HG03139 (cell line): ENCODE data around the gene ZNF484.
"Not testable (repeated sequence)": the region's sequence is repeated elsewhere in the genome, so short reads cannot be mapped to it uniquely, and the experiment has no call there.

Experiments
- ATAC-seq: cut with Tn5 transposase; IDR thresholded peaks from one replicate; pipeline ENCODE4 v1.9.1; 2021; ENCODE audit not compliant: unreplicated experiment

Gene ZNF484

DNA sequence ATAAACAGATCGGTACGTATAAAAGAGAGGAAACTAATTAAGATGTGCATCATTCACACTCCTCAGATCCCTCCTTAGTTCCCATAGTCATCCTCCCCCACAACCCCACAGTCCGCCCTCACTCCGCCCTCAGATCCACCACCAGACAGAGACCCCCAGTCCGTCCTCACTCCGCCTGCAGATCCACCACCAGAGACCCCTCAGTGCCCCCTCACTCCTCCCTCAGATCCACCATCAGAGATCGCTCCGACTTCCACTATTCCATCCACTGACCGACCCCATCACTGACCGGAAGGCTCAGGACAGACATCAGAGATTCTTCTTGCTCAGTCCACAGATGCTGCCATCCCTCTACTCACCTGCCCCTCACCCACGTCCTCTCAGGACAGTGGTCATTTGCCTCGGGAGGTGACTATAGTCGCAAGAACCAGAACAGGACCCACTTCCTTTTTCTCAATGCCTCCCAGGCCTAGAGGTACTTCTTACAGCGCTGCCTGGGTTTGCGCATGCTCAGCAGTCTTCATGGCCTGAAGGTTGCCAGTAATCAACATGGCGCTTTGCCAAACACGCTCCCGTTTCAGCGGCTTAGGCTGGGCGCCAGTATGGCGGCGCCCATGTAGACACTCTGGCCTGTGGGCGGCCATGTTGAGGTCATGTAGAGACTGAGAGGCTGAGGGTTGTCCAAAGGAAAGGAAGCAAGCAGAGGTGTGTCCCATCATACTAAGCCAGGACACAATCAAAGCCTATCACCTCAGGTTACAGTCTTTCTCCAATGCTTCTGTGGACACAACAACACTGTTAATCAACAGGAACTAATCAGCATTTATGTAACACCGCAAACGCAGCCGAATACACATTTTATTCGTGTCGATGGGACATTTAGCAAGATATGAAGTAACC is at the start of gene ZNF484:
Gene ZNF484, minus strand, starts transcription at position 508 of the 900 bp plus-strand sequence. CDS start 3,009 bp downstream, outside the sequence.
- ATAC-seq: peak; percentile 98

DNA sequence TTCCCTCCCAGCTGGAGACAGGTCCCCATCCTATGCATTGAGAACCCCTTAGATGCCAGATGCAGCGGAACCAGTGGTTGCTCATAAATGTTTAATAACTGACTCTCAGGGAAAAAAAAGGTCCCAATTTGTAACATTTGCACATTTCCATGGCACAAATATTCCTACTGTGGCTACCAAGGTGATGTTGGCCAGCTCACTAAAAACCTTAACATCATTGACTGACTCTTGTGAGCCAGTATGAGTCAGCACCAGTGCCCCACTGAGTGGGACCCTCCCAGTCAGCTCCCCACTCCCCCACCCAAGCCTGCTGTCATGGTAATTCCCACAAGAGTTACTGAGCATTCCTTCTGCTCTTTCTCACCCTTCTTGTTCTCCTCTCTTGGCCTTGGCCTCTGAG is 42.6 kb upstream of the ZNF484 start:
- no peak for ATAC-seq

DNA sequence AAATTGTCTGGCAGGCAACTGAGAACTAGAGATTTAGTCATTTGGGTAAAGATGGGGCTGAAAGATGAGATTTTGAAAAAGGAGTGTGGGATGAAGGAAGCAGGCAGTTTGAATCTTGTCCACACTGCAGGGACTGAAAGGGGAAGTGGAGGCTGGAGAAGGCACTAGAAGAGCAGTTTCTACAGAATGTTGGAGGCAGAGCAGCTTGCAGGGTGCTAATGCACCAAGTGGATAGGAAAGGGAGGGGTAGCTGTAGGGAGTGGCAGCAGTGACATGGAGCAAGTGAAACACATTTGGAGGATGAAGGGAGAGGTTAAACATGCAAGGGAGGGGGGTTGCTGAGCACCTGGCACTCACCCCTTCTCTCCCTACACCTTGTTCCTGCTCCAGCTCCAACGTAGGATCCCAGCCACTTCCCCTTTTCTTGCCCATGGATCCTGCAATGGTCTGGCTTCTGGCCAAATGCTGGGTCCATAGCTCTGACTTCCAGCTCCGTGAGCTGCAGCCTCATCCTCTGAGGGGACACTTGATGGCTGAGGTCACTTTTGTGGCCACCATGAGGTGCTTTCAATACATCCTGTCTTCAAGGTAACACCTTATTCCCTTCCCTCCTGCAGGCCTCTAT is 39.5 kb upstream of the ZNF484 start:
- ATAC-seq: no peak

DNA sequence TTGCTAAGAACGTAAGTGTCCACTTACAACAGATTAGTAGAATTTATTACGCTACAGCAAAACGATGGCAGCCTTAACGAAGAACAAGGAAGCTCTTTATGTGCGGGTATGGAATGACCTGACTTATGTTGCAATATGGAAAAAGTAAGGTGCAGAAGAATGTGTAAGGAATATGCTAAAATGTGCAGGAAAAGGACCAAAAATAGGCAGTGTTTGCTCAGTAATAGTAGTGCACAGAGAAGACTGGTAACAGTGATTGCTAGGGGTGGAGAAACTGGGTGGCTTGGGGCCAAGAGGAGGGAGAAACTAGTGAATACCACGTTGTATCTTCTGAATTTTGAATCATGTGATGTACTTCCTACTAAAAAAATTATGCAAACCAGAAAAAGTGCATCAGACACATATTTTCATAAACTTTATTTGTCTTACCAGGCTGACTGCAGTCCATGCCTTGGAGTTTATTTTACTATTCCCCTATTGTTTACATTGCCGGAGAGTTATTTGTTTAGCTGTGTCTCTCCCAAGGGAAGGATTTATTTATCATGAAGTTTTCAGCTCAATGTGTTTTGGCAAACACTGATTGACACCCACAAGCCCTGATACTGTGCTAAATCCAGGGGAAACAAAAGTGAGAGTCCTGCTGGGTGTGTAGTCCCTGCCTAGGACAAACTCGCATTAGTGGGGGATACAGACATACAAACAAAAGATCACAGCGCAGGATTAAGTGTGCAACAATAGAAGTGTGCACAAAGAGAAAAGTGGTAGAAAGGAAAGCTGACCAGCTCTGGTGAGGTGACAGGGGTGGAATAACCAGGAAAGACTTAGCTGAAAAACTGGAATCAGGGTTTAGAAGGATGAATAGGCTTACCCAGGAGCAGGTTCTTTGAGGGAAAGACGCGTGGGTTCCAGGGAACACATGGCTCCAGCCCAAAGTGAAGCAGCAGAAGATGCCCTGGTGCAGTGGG is 34.0 kb upstream of the ZNF484 start:
- ATAC-seq: no peak

DNA sequence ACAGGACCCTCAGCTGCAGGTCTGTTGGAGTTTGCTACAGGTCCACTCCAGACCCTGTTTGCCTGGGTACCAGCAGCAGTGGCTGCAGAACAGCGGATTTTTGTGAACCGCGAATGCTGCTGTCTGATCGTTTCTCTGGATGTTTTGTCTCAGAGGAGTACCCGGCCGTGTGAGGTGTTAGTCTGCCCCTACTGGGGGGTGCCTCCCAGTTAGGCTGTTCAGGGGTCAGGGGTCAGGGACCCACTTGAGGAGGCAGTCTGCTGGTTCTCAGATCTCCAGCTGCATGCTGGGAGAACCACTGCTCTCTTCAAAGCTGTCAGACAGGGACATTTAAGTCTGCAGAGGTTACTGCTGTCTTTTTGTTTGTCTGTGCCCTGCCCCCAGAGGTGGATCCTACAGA is 27.3 kb upstream of the ZNF484 start:
- ATAC-seq: not testable (repeated sequence)

DNA sequence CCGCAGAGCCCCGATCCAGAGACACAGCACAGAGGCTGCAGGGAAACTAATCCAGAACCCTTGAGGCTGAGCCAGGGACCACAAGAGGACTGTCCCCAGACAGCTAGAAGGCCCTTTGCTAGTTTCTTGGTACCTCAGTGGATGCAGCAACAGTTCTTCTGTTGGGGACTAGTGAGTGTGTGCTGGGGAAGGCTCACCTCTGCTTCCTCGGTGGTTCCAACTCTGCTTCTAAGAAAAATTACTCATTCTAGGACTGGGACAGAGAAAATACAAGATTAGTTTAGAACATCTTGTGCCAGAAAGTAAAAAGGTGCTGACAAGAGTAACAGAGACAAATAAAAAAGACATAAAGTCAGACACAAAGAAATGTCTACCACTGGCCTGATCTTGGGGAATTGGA is 19.5 kb upstream of the ZNF484 start:
- no peak for ATAC-seq

DNA sequence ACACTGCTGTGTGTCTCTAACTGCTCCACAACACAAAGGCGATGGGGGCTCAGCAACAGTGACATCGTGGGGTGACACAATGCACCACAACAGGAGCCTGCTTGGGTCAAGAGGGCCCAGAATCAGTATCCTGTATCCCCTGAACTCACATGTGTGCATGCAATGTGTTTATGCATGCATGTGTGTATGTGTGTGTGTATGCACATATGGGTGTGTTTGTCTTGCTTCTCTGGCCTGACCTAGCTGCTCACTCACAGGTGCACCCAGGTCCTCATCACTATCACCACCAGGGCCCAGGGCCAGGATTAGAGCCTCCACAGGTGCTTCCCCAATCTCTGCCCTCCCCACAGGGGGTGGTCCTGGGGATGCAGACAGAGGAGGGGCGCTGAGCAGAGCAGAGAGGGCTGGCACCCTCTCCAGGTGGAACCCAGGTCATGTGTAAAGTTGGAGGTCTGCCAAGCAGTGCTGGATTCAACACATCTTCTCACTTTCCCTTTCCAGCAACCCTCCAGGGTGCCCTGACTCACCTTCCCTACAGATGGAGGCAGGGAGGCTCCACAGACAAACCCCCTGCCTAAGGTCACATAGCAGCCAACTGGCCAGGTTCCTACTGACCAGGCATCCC is 18.1 kb upstream of the ZNF484 start:
- ATAC-seq: no peak

DNA sequence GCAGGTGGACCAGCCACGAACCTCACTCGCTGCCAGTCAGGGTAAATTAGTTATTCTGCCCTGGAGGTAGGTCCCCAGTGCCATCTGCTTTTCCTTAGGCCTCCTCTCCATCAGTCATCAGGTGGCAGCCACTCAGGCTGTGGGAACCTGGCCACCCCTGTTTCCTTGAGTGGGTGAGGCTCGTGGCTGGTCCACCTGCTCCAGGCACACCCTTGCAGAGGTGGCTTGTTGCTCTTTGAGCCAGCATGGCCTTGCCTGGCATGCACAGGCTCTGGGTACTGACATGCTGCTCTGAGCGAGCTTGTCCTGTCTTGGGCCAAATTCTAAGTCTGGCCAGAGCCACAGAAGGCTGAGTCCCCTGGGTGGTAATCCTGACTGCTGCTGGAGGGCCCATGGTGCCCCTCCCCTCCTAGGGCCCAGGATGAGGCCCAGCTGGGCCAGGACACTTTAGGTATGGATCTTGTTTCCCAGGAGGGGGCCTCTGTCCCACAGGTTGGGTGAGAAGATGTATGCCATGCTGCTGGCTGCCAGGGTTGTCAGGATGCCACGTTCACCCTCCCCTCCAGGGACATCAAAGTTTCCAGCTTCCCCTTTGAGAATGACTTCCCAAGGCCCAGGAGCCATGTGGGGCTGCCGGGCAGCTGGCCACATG is 17.0 kb upstream of the ZNF484 start:
- no peak for ATAC-seq

DNA sequence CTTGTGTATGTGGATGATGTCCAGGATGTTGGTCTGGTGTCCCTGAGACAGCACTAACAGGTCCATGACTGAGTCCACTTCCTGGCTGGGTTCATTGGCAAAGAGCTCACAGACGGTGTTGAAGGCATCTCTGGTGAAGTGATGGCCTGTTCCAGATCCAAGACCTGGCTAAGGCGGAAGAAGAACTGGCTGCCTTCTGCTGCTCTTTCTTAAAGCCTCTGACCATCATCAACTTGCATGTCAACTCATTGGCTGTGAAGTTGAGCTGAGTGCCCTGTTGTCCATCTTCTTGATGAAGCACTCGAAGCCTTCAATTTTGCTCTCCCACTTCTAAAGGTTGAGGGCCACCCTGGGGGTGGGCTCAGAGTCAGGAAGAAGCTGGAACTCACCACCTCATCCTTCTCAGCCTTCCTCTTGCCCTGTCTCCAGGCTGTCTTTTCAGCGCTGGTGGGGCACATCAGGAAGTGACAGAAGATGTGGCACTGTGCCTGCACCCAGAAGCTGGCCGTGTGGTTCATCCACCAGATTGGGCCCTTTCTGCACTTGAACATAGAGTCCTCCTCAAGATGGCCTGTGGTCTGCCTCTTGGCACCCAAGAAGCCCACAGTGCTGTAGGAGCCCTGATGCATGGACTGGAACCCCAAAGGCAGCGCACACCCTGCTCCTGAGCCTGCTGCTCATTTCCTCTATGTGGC is 16.2 kb upstream of the ZNF484 start:
- not testable (repeated sequence) for ATAC-seq

DNA sequence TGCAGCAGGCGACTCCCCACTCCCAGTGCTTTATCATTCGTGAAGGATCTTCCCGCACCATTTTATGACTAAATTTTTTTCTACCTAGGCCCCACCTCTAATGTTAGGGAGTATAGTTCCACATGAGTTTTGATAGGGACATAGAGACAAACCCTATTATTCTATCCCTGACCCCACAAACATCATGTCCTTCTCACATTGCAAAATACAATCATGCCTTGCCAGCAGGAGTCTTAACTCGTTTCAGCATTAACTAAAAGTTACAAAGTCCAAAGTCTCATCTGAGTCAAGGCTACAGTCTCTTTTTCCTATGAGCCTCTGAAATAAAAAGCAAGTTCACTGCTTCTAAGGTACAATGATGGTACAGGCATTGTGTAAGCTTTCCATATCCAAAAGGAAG is 14.4 kb upstream of the ZNF484 start:
- ATAC-seq: not testable (repeated sequence)

DNA sequence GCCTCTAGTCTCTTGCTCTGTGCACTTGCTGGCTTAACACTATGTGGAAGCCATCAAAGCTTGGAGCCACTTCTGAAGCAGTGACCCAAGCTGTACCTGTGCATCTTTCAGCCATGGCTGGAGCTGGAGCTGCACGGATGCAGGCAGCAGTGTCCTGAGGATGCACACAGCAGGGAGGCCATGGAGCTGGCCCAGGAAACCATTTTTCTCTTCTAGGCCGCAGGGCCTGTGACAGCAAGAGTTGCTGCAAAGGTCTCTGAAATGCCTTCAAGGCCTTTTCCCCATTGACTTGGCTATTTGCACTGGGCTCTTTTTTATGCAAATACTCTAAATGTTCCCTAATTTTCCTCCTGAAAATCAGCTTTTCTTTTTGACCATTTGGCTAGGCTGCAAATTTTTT is 12.9 kb upstream of the ZNF484 start:
- ATAC-seq: no peak

DNA sequence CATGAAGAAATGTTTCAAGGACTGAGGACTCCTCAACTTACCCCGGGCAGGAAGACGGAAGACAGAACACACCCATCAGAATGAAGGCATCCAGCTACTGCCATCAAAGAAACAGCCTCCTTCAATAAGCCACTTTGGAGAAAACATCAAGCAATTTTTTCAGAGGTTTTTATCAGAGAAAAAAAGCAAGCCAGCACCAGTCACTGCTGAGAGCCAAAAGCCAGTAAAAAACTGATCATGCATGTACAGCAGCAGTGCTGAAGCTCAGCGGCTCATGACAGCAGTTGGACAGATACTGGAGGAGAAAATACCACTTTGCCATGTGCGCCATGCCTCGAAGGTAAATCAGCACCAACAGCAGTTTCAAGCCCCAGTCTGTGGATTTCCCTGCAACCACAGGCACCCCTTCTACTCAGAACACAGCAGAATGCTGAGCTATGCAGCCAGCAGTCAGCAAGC is 10.1 kb upstream of the ZNF484 start:
- ATAC-seq: no peak

DNA sequence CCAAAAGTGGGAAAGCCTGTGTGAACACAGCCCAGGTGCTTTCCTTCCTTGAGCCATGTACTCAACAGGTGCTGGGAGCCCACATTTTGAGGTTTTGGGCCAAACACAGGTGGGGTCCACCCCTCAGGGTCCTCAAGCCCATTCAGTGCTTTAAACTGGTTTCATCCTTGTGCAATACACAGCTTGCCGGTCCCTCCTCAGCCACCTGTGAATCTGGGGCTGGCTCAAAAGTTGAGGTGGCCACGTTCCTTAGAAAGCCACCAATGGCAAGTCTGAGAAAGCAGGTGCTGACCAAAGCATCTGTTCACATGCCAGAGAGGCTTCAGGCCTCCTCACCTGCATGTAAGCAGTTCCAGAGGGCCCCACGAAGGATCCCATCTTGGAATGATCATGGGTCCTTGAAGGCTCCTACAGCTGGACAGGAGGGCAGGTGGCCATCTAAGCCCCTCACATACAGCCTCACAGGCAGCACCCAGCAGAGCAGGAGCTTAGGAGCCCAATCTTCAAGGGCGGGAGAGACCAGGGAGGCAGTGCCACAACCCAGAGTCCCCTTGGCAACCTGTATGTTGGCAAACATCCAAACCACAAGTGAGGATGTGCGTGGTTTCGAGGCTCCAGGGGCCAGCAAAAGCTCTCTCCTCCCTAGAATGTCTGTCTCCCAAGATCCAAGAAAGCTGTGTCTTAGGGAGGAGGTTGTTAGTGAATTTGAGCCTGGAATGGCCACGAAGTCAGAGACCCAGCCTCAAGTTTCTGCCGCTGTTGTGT is 9.2 kb upstream of the ZNF484 start:
- not testable (repeated sequence) for ATAC-seq

DNA sequence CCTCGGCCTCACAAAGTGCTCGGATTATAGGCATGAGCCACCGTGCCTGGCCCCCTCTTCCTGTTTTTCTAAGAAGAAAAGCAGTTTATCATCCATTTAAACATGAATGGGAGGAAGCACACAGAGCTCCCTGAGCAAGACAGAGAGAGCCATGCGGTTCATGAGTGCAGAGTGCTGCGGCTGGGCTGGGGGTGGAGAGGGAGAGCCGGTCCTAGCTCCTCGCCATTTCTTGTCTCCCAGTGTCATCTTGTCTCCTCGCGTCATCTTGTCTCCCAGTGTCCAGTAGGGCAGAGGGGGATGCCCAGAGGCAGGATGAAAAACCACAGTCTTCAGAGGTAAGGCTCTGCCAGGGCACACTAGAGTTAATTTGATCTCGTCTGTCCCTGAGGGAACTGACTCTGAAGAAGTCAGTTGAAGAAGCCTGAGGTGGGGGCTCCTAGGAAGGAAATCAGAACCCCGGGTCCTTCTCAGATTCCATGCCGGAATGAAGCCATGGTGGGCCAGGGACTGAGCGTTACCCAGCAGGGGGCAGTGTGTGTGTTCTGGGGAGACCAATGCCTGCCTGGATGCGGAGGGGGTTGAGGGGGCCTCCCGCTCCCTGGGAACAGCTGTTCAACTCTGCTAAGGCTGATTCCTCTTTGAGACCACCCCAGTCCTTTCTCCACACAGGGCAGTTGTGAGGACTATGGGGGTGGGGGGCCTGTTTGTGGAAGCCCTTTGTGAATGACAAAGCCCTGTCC is 6.0 kb upstream of the ZNF484 start:
- not testable (repeated sequence) for ATAC-seq

DNA sequence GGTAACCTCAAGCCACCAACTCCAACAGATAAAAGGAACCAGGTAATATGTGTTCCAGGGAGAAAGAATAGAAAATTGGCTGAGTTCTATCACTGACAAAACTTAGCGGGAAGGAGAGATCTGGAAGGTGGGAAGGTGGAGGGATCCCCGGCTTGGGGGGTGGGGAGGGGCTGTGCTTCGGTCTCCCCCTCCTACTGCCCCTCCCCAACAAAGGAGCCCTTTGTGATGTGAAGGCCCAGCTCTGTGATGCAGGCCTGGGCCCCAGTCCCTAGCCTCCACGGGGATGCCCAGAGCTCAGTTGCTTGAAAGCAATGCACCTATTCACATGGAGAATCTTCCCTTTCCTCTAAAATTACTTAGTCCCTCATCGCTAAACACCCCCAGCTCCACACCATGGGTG is 4.4 kb upstream of the ZNF484 start:
- no peak for ATAC-seq

DNA sequence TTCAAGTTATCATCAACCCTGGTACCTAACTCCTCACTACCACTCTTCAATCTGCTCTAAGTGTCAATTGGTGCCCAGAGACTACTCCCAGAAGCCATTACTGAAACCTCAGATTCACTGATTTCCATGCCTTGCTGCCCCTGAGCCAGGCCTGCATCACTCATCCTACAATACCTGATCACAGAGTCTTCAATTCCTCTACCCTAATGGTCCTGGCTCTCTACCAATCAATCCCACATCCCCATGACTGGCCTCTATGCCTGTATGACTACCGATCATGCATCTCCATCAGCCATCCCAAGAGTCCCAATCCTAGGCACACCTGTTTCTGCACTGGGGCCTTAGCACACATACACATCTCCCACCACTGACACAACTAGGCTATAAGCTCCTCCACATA is 2.5 kb downstream of the ZNF484 start:
- no peak for ATAC-seq

DNA sequence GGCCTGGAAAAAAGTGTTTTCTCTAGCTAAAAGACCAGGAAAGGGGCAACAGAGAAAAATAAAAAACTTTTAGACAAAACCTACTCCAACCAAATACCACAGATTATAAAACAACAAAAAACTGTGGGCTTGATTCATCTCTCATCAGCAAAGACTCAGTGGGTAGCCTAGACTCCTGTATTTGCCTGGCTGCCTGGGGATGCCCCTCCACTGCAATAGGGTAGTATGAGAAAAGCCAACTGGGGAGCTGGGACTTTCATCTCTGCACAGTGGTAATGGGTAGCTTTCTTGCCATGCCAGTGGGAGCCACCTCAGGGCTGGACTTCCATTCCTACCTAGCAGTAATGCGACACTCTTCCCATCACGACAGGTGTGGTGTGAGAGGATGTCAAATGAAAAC is 7.5 kb downstream of the ZNF484 start:
- ATAC-seq: no peak

DNA sequence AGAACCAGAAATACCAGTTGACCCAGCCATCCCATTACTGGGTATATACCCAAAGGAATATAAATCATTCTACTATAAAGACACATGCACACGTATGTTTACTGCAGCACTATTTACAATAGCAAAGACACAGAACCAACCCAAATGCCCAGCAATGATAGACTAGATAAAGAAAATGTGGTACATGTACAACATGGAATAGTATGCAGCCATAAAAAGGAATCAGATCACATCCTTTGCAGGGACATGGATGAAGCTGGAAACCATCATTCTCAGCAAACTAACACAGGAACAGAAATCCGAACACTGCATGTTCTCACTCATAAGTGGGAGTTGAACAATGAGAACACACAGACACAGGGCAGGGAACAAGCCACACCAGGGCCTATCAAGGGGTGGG is 11.2 kb downstream of the ZNF484 start:
- not testable (repeated sequence) for ATAC-seq
